WTC11 (cell line): ENCODE results near the gene TUSC2. TPM values are rescaled to one million over a fixed set of nuclear protein-coding genes. Genes with fewer than 3 reads are reported as not detected.
A peak's percentile ranks its signal among the peaks of the same experiment; 100 is the strongest.

Experiments
- ATAC-seq: fragments of 200-7000 bp; cut with Tn5 transposase; 2 replicates; pipeline ENCODE4 v1.10.0; 2021; ENCODE audit warnings: mild to moderate bottlenecking, moderate library complexity
- CTCF ChIA-PET: fragments of 300-600 bp; sonication (Branson Sonifier 250); formaldehyde crosslinking; loops from one replicate; lab custom pipeline; 2021; ENCODE audit warnings: antibody characterized with exemption; lab: Charles Lee
- POLR2A ChIA-PET: fragments of 350-600 bp; sonication (Branson Sonifier 250); formaldehyde crosslinking; loops from one replicate; lab custom pipeline; 2021; ENCODE audit warnings: antibody characterized with exemption; lab: Charles Lee
- DNase-seq: peaks from one replicate; pipeline ENCODE4 v3.0.0; 2021; ENCODE audit warnings: low spot score
- H3K27ac Mint-ChIP-seq: 2 replicates; pipeline ENCODE4 v1.8.0; 2021; ENCODE audit warnings: mixed read lengths
- H3K27me3 Mint-ChIP-seq: 2 replicates; pipeline ENCODE4 v1.8.0; 2021; ENCODE audit warnings: low read depth, mild to moderate bottlenecking, moderate library complexity, mixed read lengths
- H3K36me3 Mint-ChIP-seq: 2 replicates; pipeline ENCODE4 v1.8.0; 2021; ENCODE audit warnings: mixed read lengths
- H3K4me1 Mint-ChIP-seq: 2 replicates; pipeline ENCODE4 v1.8.0; 2022; ENCODE audit warnings: mixed read lengths
- H3K4me3 Mint-ChIP-seq: 2 replicates; pipeline ENCODE4 v1.8.0; 2021; ENCODE audit warnings: mild to moderate bottlenecking, moderate library complexity, mixed read lengths
- H3K9me3 Mint-ChIP-seq: 2 replicates; pipeline ENCODE4 v1.8.0; 2021; ENCODE audit warnings: mixed read lengths
- CBFB ChIP-seq: sonication (generic); formaldehyde crosslinking; IDR thresholded peaks from 2 replicates; pipeline ENCODE4 v1.8.1; 2022; ENCODE audit warnings: mild to moderate bottlenecking, low read depth, missing genetic modification reagents
- FOXP1 ChIP-seq: sonication (generic); formaldehyde crosslinking; IDR thresholded peaks from 2 replicates; pipeline ENCODE4 v1.8.0; 2022; ENCODE audit warnings: missing genetic modification reagents, mild to moderate bottlenecking, moderate library complexity, borderline replicate concordance
- GABPB1 ChIP-seq: sonication (generic); formaldehyde crosslinking; IDR thresholded peaks from 2 replicates; pipeline ENCODE4 v1.8.1; 2023; ENCODE audit warnings: mild to moderate bottlenecking, missing genetic modification reagents
- NFATC4 ChIP-seq: fragments of 250-450 bp; sonication (Bioruptor Pico); IDR thresholded peaks from 2 replicates; pipeline ENCODE4 v1.9.0; 2021; ENCODE audit warnings: mild to moderate bottlenecking
- OVOL2 ChIP-seq: fragments of 250-450 bp; sonication (Bioruptor Pico); IDR thresholded peaks from 2 replicates; pipeline ENCODE4 v1.9.0; 2021; ENCODE audit warnings: mild to moderate bottlenecking, borderline replicate concordance
- SOX15 ChIP-seq: fragments of 250-450 bp; sonication (Bioruptor Pico); IDR thresholded peaks from 2 replicates; pipeline ENCODE4 v1.9.0; 2021; ENCODE audit warnings: mild to moderate bottlenecking
- ZNF396 ChIP-seq: fragments of 250-450 bp; sonication (Bioruptor Pico); IDR thresholded peaks from 2 replicates; pipeline ENCODE4 v1.8.0; 2021; ENCODE audit warnings: mild to moderate bottlenecking, moderate library complexity, borderline replicate concordance
- total RNA-seq: library from RNA; stranded (reverse); gene quantifications from 3 replicates; pipeline ENCODE4 v1.2.3, GENCODE V29; 2021
- TF ChIP-seq, protein P1 (sequence below): sonication (generic); formaldehyde crosslinking; IDR thresholded peaks from 2 replicates; pipeline ENCODE4 v1.8.1; 2023; ENCODE audit warnings: mild to moderate bottlenecking, missing genetic modification reagents
- TF ChIP-seq, protein P2 (sequence below): fragments of 250-450 bp; sonication (Bioruptor Pico); conservative IDR thresholded peaks from 2 replicates; pipeline ENCODE4 v1.9.0; 2021; ENCODE audit warnings: mild to moderate bottlenecking
- TF ChIP-seq, protein P3 (sequence below): fragments of 250-450 bp; sonication (Bioruptor Pico); IDR thresholded peaks from 2 replicates; pipeline ENCODE4 v1.9.0; 2021; ENCODE audit warnings: mild to moderate bottlenecking
- TF ChIP-seq, protein P4 (sequence below): sonication (generic); formaldehyde crosslinking; IDR thresholded peaks from 2 replicates; pipeline ENCODE4 v1.8.1; 2023; ENCODE audit warnings: mild to moderate bottlenecking, missing genetic modification reagents, moderate library complexity
- TF ChIP-seq, protein P5 (sequence below): fragments of 200-600 bp; IDR thresholded peaks from 2 replicates; pipeline ENCODE4 v1.8.0; 2022; ENCODE audit warnings: antibody characterized with exemption

TUSC2 gene
- total RNA-seq, 1 experiment from 2014 or later = 41.1 TPM

DNA sequence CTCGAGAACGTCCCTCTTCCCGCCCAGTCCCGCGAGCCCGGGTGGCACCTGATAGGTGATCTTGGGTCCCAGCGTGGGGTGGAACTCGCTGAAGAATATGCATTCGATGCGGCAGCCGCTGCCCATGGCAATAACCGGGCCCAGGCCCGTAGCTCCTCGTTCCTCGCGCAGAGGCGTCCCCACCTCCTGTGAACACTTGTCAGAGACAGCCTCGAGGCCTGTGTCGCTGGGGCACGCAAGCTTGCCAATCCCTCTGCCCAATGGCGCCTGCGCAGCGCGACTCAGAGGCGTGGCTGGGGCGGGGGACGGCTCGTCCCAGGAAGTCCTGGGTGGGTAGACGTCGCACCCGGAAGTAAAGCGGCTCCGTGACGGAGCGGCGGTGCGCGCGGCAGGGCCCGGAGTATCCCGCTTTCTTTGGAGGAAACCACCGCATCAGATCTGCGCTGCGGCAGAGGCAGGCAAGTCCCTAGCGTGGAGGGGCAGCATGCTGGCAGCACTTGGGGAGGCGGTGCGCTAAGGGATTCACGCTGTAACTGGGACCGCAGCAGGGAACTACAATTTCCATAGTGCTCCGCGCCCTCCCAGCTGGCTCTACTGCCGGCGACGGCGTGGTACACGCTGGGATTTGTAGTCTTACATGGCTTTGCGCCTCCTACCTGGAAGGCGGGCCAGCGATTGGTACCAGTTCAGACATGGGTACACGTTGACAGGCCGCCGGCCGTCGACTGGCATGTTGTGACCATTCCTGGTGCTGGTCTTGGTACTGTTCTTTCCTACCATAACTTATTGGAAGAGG lies 22.7 kb upstream of the TUSC2 start, which contains the start of the genes CYB561D2 and NPRL2 (continued):
- TF ChIP-seq, protein P1, sequence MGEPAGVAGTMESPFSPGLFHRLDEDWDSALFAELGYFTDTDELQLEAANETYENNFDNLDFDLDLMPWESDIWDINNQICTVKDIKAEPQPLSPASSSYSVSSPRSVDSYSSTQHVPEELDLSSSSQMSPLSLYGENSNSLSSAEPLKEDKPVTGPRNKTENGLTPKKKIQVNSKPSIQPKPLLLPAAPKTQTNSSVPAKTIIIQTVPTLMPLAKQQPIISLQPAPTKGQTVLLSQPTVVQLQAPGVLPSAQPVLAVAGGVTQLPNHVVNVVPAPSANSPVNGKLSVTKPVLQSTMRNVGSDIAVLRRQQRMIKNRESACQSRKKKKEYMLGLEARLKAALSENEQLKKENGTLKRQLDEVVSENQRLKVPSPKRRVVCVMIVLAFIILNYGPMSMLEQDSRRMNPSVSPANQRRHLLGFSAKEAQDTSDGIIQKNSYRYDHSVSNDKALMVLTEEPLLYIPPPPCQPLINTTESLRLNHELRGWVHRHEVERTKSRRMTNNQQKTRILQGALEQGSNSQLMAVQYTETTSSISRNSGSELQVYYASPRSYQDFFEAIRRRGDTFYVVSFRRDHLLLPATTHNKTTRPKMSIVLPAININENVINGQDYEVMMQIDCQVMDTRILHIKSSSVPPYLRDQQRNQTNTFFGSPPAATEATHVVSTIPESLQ (CRISPR knock-in tag) = no peak

DNA sequence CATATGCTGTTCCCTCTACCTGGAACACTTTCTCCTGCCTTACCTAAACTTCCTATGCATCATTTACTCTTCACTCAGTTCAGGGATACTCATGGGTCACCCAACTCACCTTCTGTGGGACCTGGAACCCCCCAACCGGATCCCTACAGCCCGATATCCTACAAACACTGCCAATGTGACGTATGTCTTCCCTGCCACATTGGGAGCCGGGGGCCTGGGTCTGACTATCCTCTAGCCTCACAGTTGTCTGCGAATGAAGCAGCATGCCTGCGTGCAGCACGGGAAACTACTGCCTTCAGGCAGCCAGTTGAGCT lies 22.1 kb upstream of the TUSC2 start:
- DNase-seq (no peak), ATAC-seq (no peak)
- no peak for TF ChIP-seq NFATC4 (CRISPR knock-in tag)
- no peak for TF ChIP-seq GABPB1 (CRISPR knock-in tag)
- TF ChIP-seq FOXP1 (CRISPR knock-in tag) = no peak
- TF ChIP-seq SOX15 (CRISPR knock-in tag) = no peak
- TF ChIP-seq CBFB (CRISPR knock-in tag) = no peak
- no peak for TF ChIP-seq ZNF396
- TF ChIP-seq, protein P2, sequence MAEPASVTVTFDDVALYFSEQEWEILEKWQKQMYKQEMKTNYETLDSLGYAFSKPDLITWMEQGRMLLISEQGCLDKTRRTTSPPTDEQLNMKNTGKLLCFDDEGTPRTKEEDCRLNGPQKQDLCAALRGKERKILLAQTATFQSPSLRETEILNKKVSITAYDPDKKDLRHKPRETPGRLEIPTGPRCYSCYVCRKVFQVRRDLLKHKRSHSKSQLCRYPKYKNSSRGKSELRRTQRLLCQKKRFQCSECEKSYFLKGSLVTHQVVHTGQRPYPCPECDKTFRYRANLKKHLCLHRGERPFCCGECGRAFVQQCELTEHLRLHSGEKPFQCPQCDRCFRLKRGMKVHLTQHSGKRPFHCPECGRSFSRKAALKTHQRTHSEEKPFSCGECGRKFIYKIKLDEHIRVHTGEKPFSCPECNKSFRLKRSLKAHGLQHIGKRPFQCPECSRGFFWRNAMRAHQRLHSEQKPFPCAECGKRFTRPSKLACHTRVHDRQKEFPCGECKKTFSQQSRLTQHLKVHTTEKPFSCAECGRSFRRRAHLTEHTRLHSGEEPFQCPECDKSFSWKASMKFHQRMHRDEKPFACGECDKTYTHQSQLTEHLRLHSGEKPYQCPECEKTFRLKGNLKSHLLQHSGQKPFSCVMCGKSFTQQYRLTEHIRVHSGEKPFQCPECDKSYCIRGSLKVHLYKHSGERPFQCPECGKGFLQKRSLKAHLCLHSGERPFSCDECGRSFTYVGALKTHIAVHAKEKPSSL (CRISPR knock-in tag) = no peak
- TF ChIP-seq, protein P3, sequence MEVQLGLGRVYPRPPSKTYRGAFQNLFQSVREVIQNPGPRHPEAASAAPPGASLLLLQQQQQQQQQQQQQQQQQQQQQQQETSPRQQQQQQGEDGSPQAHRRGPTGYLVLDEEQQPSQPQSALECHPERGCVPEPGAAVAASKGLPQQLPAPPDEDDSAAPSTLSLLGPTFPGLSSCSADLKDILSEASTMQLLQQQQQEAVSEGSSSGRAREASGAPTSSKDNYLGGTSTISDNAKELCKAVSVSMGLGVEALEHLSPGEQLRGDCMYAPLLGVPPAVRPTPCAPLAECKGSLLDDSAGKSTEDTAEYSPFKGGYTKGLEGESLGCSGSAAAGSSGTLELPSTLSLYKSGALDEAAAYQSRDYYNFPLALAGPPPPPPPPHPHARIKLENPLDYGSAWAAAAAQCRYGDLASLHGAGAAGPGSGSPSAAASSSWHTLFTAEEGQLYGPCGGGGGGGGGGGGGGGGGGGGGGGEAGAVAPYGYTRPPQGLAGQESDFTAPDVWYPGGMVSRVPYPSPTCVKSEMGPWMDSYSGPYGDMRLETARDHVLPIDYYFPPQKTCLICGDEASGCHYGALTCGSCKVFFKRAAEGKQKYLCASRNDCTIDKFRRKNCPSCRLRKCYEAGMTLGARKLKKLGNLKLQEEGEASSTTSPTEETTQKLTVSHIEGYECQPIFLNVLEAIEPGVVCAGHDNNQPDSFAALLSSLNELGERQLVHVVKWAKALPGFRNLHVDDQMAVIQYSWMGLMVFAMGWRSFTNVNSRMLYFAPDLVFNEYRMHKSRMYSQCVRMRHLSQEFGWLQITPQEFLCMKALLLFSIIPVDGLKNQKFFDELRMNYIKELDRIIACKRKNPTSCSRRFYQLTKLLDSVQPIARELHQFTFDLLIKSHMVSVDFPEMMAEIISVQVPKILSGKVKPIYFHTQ (CRISPR knock-in tag) = no peak
- TF ChIP-seq, protein P4, sequence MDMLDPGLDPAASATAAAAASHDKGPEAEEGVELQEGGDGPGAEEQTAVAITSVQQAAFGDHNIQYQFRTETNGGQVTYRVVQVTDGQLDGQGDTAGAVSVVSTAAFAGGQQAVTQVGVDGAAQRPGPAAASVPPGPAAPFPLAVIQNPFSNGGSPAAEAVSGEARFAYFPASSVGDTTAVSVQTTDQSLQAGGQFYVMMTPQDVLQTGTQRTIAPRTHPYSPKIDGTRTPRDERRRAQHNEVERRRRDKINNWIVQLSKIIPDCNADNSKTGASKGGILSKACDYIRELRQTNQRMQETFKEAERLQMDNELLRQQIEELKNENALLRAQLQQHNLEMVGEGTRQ = no peak
- TF ChIP-seq, protein P5, sequence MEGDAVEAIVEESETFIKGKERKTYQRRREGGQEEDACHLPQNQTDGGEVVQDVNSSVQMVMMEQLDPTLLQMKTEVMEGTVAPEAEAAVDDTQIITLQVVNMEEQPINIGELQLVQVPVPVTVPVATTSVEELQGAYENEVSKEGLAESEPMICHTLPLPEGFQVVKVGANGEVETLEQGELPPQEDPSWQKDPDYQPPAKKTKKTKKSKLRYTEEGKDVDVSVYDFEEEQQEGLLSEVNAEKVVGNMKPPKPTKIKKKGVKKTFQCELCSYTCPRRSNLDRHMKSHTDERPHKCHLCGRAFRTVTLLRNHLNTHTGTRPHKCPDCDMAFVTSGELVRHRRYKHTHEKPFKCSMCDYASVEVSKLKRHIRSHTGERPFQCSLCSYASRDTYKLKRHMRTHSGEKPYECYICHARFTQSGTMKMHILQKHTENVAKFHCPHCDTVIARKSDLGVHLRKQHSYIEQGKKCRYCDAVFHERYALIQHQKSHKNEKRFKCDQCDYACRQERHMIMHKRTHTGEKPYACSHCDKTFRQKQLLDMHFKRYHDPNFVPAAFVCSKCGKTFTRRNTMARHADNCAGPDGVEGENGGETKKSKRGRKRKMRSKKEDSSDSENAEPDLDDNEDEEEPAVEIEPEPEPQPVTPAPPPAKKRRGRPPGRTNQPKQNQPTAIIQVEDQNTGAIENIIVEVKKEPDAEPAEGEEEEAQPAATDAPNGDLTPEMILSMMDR = no peak
- TF ChIP-seq OVOL2 (CRISPR knock-in tag) = no peak
- no peaks in the 10 kb centered on the region for H3K9me3 Mint-ChIP-seq
- POLR2A ChIA-PET = interaction anchor here (1.2 to 1.5 kb wide), 3 partner anchors 13 to 219 kb away, joined by 3 to 9 read pairs (median 3); partner anchors contain the start of genes HEMK1, HYAL3 and NAA80
- H3K27me3 Mint-ChIP-seq = peaks cover 16% of the 10 kb centered on the region
- H3K4me1 Mint-ChIP-seq = peaks cover 18% of the 10 kb centered on the region
- CTCF ChIA-PET = interaction anchor here (0.7 to 4.2 kb wide), 14 partner anchors 9 to 261 kb away, joined by 3 to 18 read pairs (median 6); partner anchors contain the start of genes C3orf18, CACNA2D2, CISH and HYAL2
- H3K27ac Mint-ChIP-seq = 0 out of 2 replicates have a peak overlapping the region, but pooled peaks have one; percentile 93
- H3K4me3 Mint-ChIP-seq = peak overlapping the region; percentile 95
- peaks cover 14% of the 10 kb centered on the region; the same call in 1 of the 2 replicates for H3K36me3 Mint-ChIP-seq
